Peyer's patch (tissue), 4 donors: ENCODE data around the gene TAGLN2. TPM values are rescaled to one million over a fixed set of nuclear protein-coding genes. Genes with fewer than 3 reads are reported as not detected.

Source experiments
- DNase-seq, 3 donors: peaks; one replicate each; pipeline ENCODE4 v3.0.0-alpha.2; 2017 to 2019
- H3K27ac ChIP-seq, 4 donors: fragments of 200-600 bp; sonication (generic); one replicate each; pipeline ENCODE4 v1.5.1; 2016 to 2019
- H3K27me3 ChIP-seq, 2 donors: fragments of 200-600 bp; sonication (generic); one replicate each; pipeline ENCODE4 v1.5.1; 2019
- H3K36me3 ChIP-seq, 3 donors: fragments of 200-600 bp; sonication (generic); one replicate each; pipeline ENCODE4 v1.5.1; 2016 to 2019
- H3K4me1 ChIP-seq, 4 donors: fragments of 200-600 bp; sonication (generic); one replicate each; pipeline ENCODE4 v1.5.1; 2016 to 2019
- H3K4me3 ChIP-seq, 4 donors: fragments of 200-600 bp; sonication (generic); 1 replicate in 3 of 4; 2 replicates in 1 of 4; pipeline ENCODE4 v1.5.1; 2016 to 2019; ENCODE audit warnings: mild to moderate bottlenecking in 1 of 4
- H3K9me3 ChIP-seq, 4 donors: fragments of 200-600 bp; sonication (generic); one replicate each; pipeline ENCODE4 v1.5.1; 2016 to 2019; ENCODE audit warnings: mild to moderate bottlenecking in 1 of 4
- POLR2A ChIP-seq, 2 donors: fragments of 450-650 bp; IDR thresholded peaks; one replicate each; pipeline ENCODE4 v1.5.1; 2017; ENCODE audit warnings: antibody characterized with exemption in 2 of 2, mild to moderate bottlenecking in 2 of 2, moderate library complexity in 2 of 2
- total RNA-seq, 4 donors: library from RNA; depleted of rRNA; stranded (reverse); fragments of >200 nt; gene quantifications; one replicate each; pipeline ENCODE4 v1.1.0, GENCODE V29; 2016
- TF ChIP-seq, protein P1 (sequence below), 6 experiments: fragments of 450-650 bp in 4 of 6; fragments of 200-600 bp in 2 of 6; sonication (generic) in 1 of 6; IDR thresholded peaks; one replicate each; pipeline ENCODE4 v1.5.1; 2017 to 2019; ENCODE audit warnings: antibody characterized with exemption in 6 of 6, mild to moderate bottlenecking in 3 of 6, moderate library complexity in 1 of 6

The TAGLN2 gene
- total RNA-seq, 4 donors from 2014 or later = 120 to 304 (median 177) TPM

- Histone ChIP-seq H3K4me3 (no peak overlapping the region), H3K36me3 (no peaks in the 10 kb centered on the region), H3K27me3 (no peaks in the 10 kb centered on the region), H3K9me3 (no peaks in the 10 kb centered on the region), H3K4me1 (peaks cover 0 to 10% (median 4%) of the 10 kb centered on the region in 4 donors), H3K27ac (no peak overlapping the region)
- TF ChIP-seq, protein P1, sequence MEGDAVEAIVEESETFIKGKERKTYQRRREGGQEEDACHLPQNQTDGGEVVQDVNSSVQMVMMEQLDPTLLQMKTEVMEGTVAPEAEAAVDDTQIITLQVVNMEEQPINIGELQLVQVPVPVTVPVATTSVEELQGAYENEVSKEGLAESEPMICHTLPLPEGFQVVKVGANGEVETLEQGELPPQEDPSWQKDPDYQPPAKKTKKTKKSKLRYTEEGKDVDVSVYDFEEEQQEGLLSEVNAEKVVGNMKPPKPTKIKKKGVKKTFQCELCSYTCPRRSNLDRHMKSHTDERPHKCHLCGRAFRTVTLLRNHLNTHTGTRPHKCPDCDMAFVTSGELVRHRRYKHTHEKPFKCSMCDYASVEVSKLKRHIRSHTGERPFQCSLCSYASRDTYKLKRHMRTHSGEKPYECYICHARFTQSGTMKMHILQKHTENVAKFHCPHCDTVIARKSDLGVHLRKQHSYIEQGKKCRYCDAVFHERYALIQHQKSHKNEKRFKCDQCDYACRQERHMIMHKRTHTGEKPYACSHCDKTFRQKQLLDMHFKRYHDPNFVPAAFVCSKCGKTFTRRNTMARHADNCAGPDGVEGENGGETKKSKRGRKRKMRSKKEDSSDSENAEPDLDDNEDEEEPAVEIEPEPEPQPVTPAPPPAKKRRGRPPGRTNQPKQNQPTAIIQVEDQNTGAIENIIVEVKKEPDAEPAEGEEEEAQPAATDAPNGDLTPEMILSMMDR (IDR thresholded peaks at IDR 0.05) = peak in 2 of 6 experiments; percentile 28 to 36
- TF ChIP-seq POLR2A (IDR thresholded peaks at IDR 0.05) = no peak
- DNase-seq = no peak
These were observed 32.4 kb downstream of the TAGLN2 start for GRCh38 chr1:159892944-159893343.

- peaks cover 0 to 10% (median 4%) of the 10 kb centered on the region in 4 donors for H3K4me1 ChIP-seq
- DNase-seq = peak; percentile 79 to 93 (median 89)
- no peak overlapping the region for H3K27ac ChIP-seq
- no peaks in the 10 kb centered on the region for H3K36me3 ChIP-seq
- no peak for TF ChIP-seq POLR2A (IDR thresholded peaks at IDR 0.05)
- TF ChIP-seq, protein P1 (IDR thresholded peaks at IDR 0.05) = peak; percentile 82 to 100 (median 96)
- H3K27me3 ChIP-seq = no peaks in the 10 kb centered on the region
- H3K9me3 ChIP-seq = no peaks in the 10 kb centered on the region
- no peak overlapping the region for H3K4me3 ChIP-seq
These were observed 33.8 kb downstream of the TAGLN2 start for GRCh38 chr1:159891275-159892157.

GRCh38 chr1:159890390-159890789 lies 34.9 kb downstream of the TAGLN2 start:
- Histone ChIP-seq H3K36me3 (no peaks in the 10 kb centered on the region), H3K27ac (peak overlapping the region in 3 of 4 donors; percentile 42 to 55 (median 47)), H3K27me3 (no peaks in the 10 kb centered on the region), H3K4me1 (peaks cover 0 to 10% (median 4%) of the 10 kb centered on the region in 4 donors), H3K9me3 (no peaks in the 10 kb centered on the region), H3K4me3 (no peak overlapping the region)
- TF ChIP-seq, protein P1 (IDR thresholded peaks at IDR 0.05) = no peak
- no peak for TF ChIP-seq POLR2A (IDR thresholded peaks at IDR 0.05)
- DNase-seq = no peak

DNA sequence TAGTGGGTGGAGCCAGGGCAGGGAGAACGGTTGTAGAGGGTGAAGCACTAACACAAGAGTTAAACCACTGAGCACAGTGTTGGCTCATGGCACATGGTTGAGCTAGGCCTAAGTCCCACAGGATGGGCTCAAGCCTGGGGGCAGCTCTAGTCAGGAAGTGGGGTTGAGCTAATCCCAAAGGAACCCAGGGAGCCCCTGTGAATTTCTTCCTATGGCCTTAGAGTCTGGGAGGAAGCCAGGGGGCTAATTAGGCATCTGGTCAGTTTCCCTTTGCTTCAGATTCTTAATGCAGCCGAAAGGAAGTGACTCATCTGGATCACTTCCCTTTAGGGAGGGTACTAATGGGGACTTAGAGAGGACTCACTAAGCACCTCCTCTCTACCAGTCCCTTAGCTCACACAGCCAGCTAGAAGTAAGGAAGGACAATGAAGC lies 35.5 kb downstream of the TAGLN2 start:
- H3K27ac ChIP-seq = peak overlapping the region; percentile 47 to 62 (median 51)
- no peak overlapping the region for H3K4me3 ChIP-seq
- TF ChIP-seq POLR2A (IDR thresholded peaks at IDR 0.05) = no peak
- TF ChIP-seq, protein P1 (IDR thresholded peaks at IDR 0.05) = no peak
- DNase-seq = no peak
- H3K36me3 ChIP-seq = no peaks in the 10 kb centered on the region
- H3K9me3 ChIP-seq = no peaks in the 10 kb centered on the region
- no peaks in the 10 kb centered on the region for H3K27me3 ChIP-seq
- peaks cover 0 to 10% (median 4%) of the 10 kb centered on the region in 4 donors for H3K4me1 ChIP-seq

GRCh38 chr1:159889202-159889601 lies 36.1 kb downstream of the TAGLN2 start:
- Histone ChIP-seq H3K36me3 (no peaks in the 10 kb centered on the region), H3K27ac (peak overlapping the region in 3 of 4 donors; percentile 47 to 62 (median 55)), H3K4me1 (peaks cover 0 to 10% (median 4%) of the 10 kb centered on the region in 4 donors), H3K4me3 (no peak overlapping the region), H3K9me3 (no peaks in the 10 kb centered on the region), H3K27me3 (no peaks in the 10 kb centered on the region)
- peak in 1 of 3 donors; percentile 33 for DNase-seq
- no peak for TF ChIP-seq POLR2A (IDR thresholded peaks at IDR 0.05)
- TF ChIP-seq, protein P1 (IDR thresholded peaks at IDR 0.05) = no peak
